Common myeloid progenitor, CD34-positive (primary cell): ENCODE results near the gene TICAM1.
"Not testable (repeated sequence)": the region's sequence is repeated elsewhere in the genome, so short reads cannot be mapped to it uniquely, and the experiment has no call there.

Experiments used
- CTCF ChIA-PET: fragments of 350-600 bp; sonication (Branson Sonifier 250); formaldehyde crosslinking; loops from one replicate; lab custom pipeline; 2021; ENCODE audit warnings: antibody characterized with exemption; lab: Charles Lee
- POLR2A ChIA-PET: fragments of 350-600 bp; sonication (Branson Sonifier 250); formaldehyde crosslinking; loops from one replicate; lab custom pipeline; 2021; ENCODE audit warnings: antibody characterized with exemption; lab: Charles Lee
- DNase-seq, 3 donors: peaks; one replicate each; pipeline versions ENCODE4 v3.0.0 to v3.0.0-alpha.2; 2013
- H3K27ac ChIP-seq, 2 experiments: 1 replicate in 1 of 2; 2 replicates in 1 of 2; pipeline ENCODE4 v1.7.0; 2013; ENCODE audit warnings: inconsistent platforms in 2 of 2, low read length in 2 of 2, mild to moderate bottlenecking in 2 of 2, low read depth in 1 of 2, moderate library complexity in 1 of 2; ENCODE audit not compliant: severe bottlenecking in 2 of 2, insufficient read depth in 1 of 2, poor library complexity in 1 of 2
- H3K27me3 ChIP-seq, 5 experiments: replicated peaks in 2 of 5; 1 replicate in 3 of 5; 2 replicates in 2 of 5; pipeline versions ENCODE4 v1.6.1 to v1.7.0; 2013; ENCODE audit warnings: low read length in 4 of 5, mild to moderate bottlenecking in 2 of 5, moderate library complexity in 2 of 5, inconsistent platforms in 1 of 5; ENCODE audit not compliant: insufficient read depth in 5 of 5, control insufficient read depth in 4 of 5
- H3K36me3 ChIP-seq, 4 experiments: 1 replicate in 2 of 4; 2 replicates in 2 of 4; pipeline versions ENCODE4 v1.6.1 to v1.7.0; 2013; ENCODE audit warnings: low read length in 3 of 4, control low read depth in 1 of 4, mild to moderate bottlenecking in 1 of 4; ENCODE audit not compliant: control insufficient read depth in 4 of 4, insufficient read depth in 4 of 4
- H3K4me1 ChIP-seq, 4 experiments: 1 replicate in 3 of 4; 2 replicates in 1 of 4; pipeline versions ENCODE4 v1.6.1 to v1.7.1; 2013; ENCODE audit warnings: low read length in 3 of 4, mild to moderate bottlenecking in 3 of 4, control low read depth in 1 of 4, inconsistent platforms in 1 of 4, moderate library complexity in 1 of 4; ENCODE audit not compliant: control insufficient read depth in 4 of 4, insufficient read depth in 4 of 4; ENCODE audit errors: control extremely low read depth in 1 of 4
- H3K4me3 ChIP-seq, 7 experiments: 1 replicate in 4 of 7; 2 replicates in 3 of 7; pipeline versions ENCODE4 v1.5.1 to v1.7.0; 2013; ENCODE audit warnings: mild to moderate bottlenecking in 7 of 7, low read length in 6 of 7, moderate library complexity in 6 of 7, inconsistent platforms in 2 of 7, low read depth in 2 of 7, control low read depth in 1 of 7; ENCODE audit not compliant: insufficient read depth in 4 of 7, control insufficient read depth in 1 of 7; ENCODE audit errors: extremely low read depth in 1 of 7
- H3K9me3 ChIP-seq, 5 experiments: 1 replicate in 4 of 5; 2 replicates in 1 of 5; pipeline versions ENCODE4 v1.6.1 to v1.7.1; 2013; ENCODE audit warnings: low read length in 4 of 5, mild to moderate bottlenecking in 2 of 5, inconsistent platforms in 1 of 5, low read depth in 1 of 5, moderate library complexity in 1 of 5; ENCODE audit not compliant: control insufficient read depth in 4 of 5, insufficient read depth in 2 of 5; ENCODE audit errors: control extremely low read depth in 1 of 5
- WGBS: methylation state at CpG from one replicate; pipeline ENCODE4 v1.1.5; 2013; ENCODE audit not compliant: insufficient coverage; 5-methylcytosine and 5-hydroxymethylcytosine counted together

TICAM1 gene

DNA sequence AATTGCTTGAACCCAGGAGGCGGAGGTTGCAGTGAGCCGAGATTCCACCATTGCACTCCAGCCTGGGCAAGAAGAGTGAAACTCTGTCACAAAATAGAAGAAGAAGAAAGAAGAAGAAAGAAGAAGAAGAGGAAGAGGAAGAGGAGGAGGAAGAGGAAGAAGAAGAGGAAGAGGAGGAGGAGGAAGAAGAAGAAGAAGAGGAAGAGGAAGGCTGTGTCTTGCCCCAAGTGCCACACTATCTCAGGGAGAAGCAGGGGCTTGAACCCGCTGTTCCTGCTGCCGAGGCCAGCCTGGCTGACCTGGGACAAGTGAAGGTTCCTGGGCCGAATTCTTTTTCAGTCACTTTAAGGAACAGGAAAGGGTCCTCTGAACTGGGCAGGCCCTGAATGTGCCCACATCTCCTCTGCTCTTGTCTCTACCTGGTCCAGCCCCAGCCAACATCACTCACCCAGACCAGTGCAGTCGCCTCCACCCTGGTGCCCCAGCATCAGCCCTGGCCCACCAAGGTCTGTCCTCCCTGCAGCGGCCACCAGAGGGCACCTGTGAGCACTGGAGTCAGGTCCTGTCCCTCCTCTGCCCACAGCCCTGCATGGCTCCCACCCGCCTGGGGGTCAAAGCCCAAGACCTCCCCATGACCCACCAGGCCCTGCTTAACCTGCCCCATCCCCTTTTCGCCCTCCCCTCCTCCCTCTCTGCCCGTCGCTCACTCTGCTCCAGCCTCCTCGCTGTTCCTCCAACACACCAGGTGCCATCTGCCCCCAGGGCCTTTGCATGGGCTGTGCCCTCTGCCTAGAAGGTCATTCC lies 20.0 kb downstream of the TICAM1 start:
- H3K9me3 ChIP-seq = no peaks in the 10 kb centered on the region
- H3K4me1 ChIP-seq = peaks cover 0 to 33% (median 13%) of the 10 kb centered on the region in 4 experiments
- no peaks in the 10 kb centered on the region for H3K27me3 ChIP-seq
- DNase-seq = peak; percentile 58 to 79 (median 74)
- CTCF ChIA-PET = interaction anchor here (0.6 to 5.9 kb wide), 7 partner anchors 11 to 101 kb away, joined by 4 to 102 read pairs (median 30); partner anchors contain the start of gene TICAM1
- peaks cover 0 to 6% (median under 1%) of the 10 kb centered on the region in 4 experiments for H3K36me3 ChIP-seq
- POLR2A ChIA-PET = no interaction called here
- H3K4me3 ChIP-seq = no peak overlapping the region
- WGBS = 73% methylated on average over 12 of the region's 12 CpGs
- H3K27ac ChIP-seq = no peak overlapping the region

DNA sequence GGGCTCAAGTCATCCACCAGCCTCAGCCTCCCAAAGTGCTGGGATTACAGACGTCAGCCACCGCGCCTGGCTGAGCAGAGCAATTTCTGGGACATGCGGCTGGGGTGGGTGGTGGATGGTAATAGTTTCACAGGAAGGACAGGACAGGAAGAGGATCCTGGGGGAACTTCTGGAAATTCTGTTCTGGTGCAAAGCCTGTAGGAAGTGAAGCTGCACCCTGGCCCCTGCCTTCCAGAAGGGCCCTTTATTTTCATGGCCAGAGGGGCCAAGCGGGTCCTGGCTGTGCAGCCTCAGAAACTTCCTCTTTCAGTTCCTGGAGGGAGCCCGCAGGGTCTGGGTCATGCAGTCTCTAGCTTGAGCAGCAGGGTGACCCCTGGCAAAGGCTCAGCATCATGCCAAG lies 24.3 kb downstream of the TICAM1 start:
- Histone ChIP-seq H3K4me1 (peaks cover 0 to 22% (median 3%) of the 10 kb centered on the region in 4 experiments), H3K36me3 (no peaks in the 10 kb centered on the region), H3K27me3 (no peaks in the 10 kb centered on the region), H3K9me3 (no peaks in the 10 kb centered on the region), H3K27ac (no peak overlapping the region), H3K4me3 (no peak overlapping the region)
- peak in 2 of 3 donors; percentile 56 for DNase-seq
- 42% methylated on average over 3 of the region's 6 CpGs for WGBS
- ChIA-PET CTCF (interaction anchor here (0.9 to 8.9 kb wide), 6 partner anchors 8 to 226 kb away, joined by 3 to 102 read pairs (median 38); partner anchors contain the start of gene TICAM1), POLR2A (no interaction called here)

GRCh38 chr19:4806384-4806783 lies 25.1 kb downstream of the TICAM1 start:
- Histone ChIP-seq H3K27ac (no peak overlapping the region), H3K36me3 (no peaks in the 10 kb centered on the region), H3K9me3 (no peaks in the 10 kb centered on the region), H3K27me3 (no peaks in the 10 kb centered on the region), H3K4me3 (no peak overlapping the region), H3K4me1 (peaks cover 0 to 20% (median 3%) of the 10 kb centered on the region in 4 experiments)
- 89% methylated on average over 6 of the region's 6 CpGs for WGBS
- ChIA-PET POLR2A (interaction anchor here (0.6 kb wide), 1 partner anchor 720 kb away, joined by 3 read pairs; no protein-coding TSS in a partner anchor), CTCF (interaction anchor here (0.9 to 8.9 kb wide), 7 partner anchors 11 to 227 kb away, joined by 3 to 102 read pairs (median 7); partner anchors contain the start of gene TICAM1)
- no peak for DNase-seq

- H3K36me3 ChIP-seq, H3K27ac ChIP-seq, DNase-seq, H3K4me3 ChIP-seq, H3K27me3 ChIP-seq, H3K9me3 ChIP-seq: not testable (repeated sequence)
- H3K4me1 ChIP-seq = peaks cover 0 to 20% (median 3%) of the 10 kb centered on the region in 4 experiments
- WGBS = 100% methylated on average over 2 of the region's 6 CpGs
- CTCF ChIA-PET = interaction anchor here (0.6 to 8.9 kb wide), 11 partner anchors 10 to 367 kb away, joined by 3 to 75 read pairs (median 4); partner anchors contain the start of gene FEM1A
- POLR2A ChIA-PET = interaction anchor here (0.6 kb wide), 2 partner anchors 41 to 80 kb away, joined by 3 to 6 read pairs; no protein-coding TSS in a partner anchor
Measured at GRCh38 chr19:4805140-4805539, 26.4 kb downstream of the TICAM1 start.

GRCh38 chr19:4803736-4804695 lies 27.5 kb downstream of the TICAM1 start:
- CTCF ChIA-PET = interaction anchor here (1.0 to 8.9 kb wide), 8 partner anchors 9 to 223 kb away, joined by 3 to 75 read pairs (median 6); partner anchors contain the start of gene FEM1A
- WGBS = 56% methylated on average over 30 of the region's 33 CpGs
- Histone ChIP-seq H3K36me3 (no peaks in the 10 kb centered on the region), H3K9me3 (no peaks in the 10 kb centered on the region), H3K4me1 (peaks cover 0 to 20% (median 3%) of the 10 kb centered on the region in 4 experiments), H3K27me3 (no peaks in the 10 kb centered on the region), H3K27ac (no peak overlapping the region), H3K4me3 (peak overlapping the region in 1 of 7 experiments; percentile 8)
- POLR2A ChIA-PET = no interaction called here
- DNase-seq = peak; percentile 76 to 83 (median 79)

GRCh38 chr19:4802711-4803110 lies 28.8 kb downstream of the TICAM1 start:
- Histone ChIP-seq H3K4me1 (peaks cover 0 to 9% (median 3%) of the 10 kb centered on the region in 4 experiments), H3K9me3 (no peaks in the 10 kb centered on the region), H3K27ac (no peak overlapping the region), H3K4me3 (no peak overlapping the region), H3K27me3 (no peaks in the 10 kb centered on the region), H3K36me3 (peaks cover 0 to 4% (median 0%) of the 10 kb centered on the region in 4 experiments)
- ChIA-PET POLR2A (no interaction called here), CTCF (interaction anchor here (1.1 to 8.9 kb wide), 3 partner anchors 11 to 224 kb away, joined by 3 to 75 read pairs (median 3); partner anchors contain the start of gene FEM1A)
- DNase-seq = no peak
- 92% methylated on average over 7 of the region's 7 CpGs for WGBS
